DND-41 (cell line): ENCODE measurements around the gene SMPD3.

Source experiments
- ATAC-seq: fragments of 200-7000 bp; cut with Tn5 transposase; 3 replicates; pipeline ENCODE4 v1.9.1; 2021; ENCODE audit warnings: low read depth; ENCODE audit not compliant: insufficient read depth
- DNase-seq: peaks from one replicate; pipeline ENCODE4 v3.0.0-alpha.2; 2020
- H2AFZ ChIP-seq: 2 replicates; pipeline ENCODE4 v1.6.0; 2012; ENCODE audit warnings: low read depth, low read length
- H3K27ac ChIP-seq: 2 replicates; pipeline ENCODE4 v1.5.1; 2012; ENCODE audit warnings: low read length, inconsistent platforms
- H3K27me3 ChIP-seq: fragments of 200-600 bp; sonication (generic); 2 replicates; pipeline ENCODE4 v1.6.0; 2012; ENCODE audit warnings: low read length, mild to moderate bottlenecking, inconsistent platforms; ENCODE audit not compliant: insufficient read depth, poor library complexity
- H3K36me3 ChIP-seq: 2 replicates; pipeline ENCODE4 v1.5.1; 2012; ENCODE audit warnings: low read length, inconsistent platforms; ENCODE audit not compliant: insufficient read depth
- H3K4me1 ChIP-seq: 2 replicates; pipeline ENCODE4 v1.5.1; 2012; ENCODE audit warnings: mild to moderate bottlenecking, low read length; ENCODE audit not compliant: insufficient read depth
- H3K4me2 ChIP-seq: 2 replicates; pipeline ENCODE4 v1.6.0; 2012; ENCODE audit warnings: mild to moderate bottlenecking, moderate library complexity, low read length, inconsistent platforms; ENCODE audit not compliant: insufficient read depth
- H3K4me3 ChIP-seq, 2 experiments: fragments of 200-600 bp in 1 of 2; shearing (Covaris generic) in 1 of 2; 2 replicates each; pipeline ENCODE4 v1.5.1; 2012 to 2016; ENCODE audit warnings: inconsistent platforms in 2 of 2, low read length in 2 of 2, mild to moderate bottlenecking in 2 of 2, low read depth in 1 of 2, moderate library complexity in 1 of 2
- H3K79me2 ChIP-seq: 2 replicates; pipeline ENCODE4 v1.6.0; 2012; ENCODE audit warnings: low read length, inconsistent platforms; ENCODE audit not compliant: insufficient read depth
- H3K9ac ChIP-seq: 2 replicates; pipeline ENCODE4 v1.6.0; 2012; ENCODE audit warnings: low read depth, mild to moderate bottlenecking, inconsistent platforms, low read length, moderate library complexity
- H3K9me3 ChIP-seq: 2 replicates; pipeline ENCODE4 v1.5.1; 2012; ENCODE audit warnings: low read length, moderate library complexity, mild to moderate bottlenecking, inconsistent platforms; ENCODE audit not compliant: insufficient read depth, severe bottlenecking
- H4K20me1 ChIP-seq: 2 replicates; pipeline ENCODE4 v1.6.0; 2012; ENCODE audit warnings: low read length; ENCODE audit not compliant: insufficient read depth
- EZH2 ChIP-seq: IDR thresholded peaks from 3 replicates; pipeline ENCODE4 v1.6.1; 2012; ENCODE audit warnings: borderline replicate concordance, low read depth, mild to moderate bottlenecking, moderate library complexity, low read length, inconsistent platforms; ENCODE audit not compliant: severe bottlenecking
- TF ChIP-seq, protein P1 (sequence below): IDR thresholded peaks from 2 replicates; pipeline ENCODE4 v1.5.1; 2012; ENCODE audit warnings: borderline replicate concordance, low read length, moderate library complexity, mild to moderate bottlenecking; ENCODE audit not compliant: poor library complexity, severe bottlenecking; ENCODE audit errors: extremely low read depth

SMPD3 gene

DNA sequence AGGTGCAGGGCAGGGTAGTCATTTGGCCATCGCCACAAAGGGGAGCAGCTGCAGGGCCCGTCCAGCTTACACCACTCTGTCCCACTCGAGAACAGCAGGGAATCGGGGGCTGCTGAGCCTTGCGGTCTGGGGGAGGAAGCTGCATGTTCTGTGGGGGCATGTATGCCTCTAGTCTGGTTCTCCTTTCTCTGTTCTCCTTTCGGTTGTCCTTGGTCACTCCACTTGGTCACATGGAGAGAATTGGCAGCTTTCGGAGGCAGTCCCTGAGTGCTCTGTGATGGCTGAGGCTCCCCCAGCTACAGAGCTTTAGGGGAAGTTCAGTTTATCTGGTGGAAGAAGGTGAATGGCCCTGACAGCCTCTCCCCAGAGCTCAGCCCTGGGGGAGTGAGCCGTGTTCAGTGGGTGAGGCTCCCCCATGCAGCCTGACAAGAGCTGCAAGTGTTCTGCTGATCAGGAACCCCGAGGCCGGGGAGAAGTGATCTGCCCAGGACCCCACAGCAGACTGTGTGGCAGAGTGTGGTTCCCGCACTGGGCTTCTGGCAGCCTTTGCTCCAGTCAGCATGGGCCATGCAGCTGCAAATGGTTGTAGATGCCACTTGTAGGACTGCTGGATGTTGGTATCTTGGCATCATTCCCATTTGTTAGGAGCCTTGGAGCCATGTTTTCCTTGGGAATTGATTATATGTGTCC lies 22.3 kb upstream of the SMPD3 start:
- Histone ChIP-seq H3K27ac (peak overlapping the region; percentile 34; the same call in 1 of the 2 replicates), H3K4me1 (peaks cover 19% of the 10 kb centered on the region), H3K4me3 (peak overlapping the region in 1 of 2 experiments; percentile 28; a peak in 2 of 4 replicates), H3K36me3 (no peaks in the 10 kb centered on the region), H4K20me1 (no peaks in the 10 kb centered on the region), H3K27me3 (no peaks in the 10 kb centered on the region), H2AFZ (peak overlapping the region; percentile 52), H3K9me3 (no peaks in the 10 kb centered on the region), H3K9ac (peak overlapping the region; percentile 40), H3K79me2 (no peaks in the 10 kb centered on the region), H3K4me2 (peak overlapping the region; percentile 55)
- TF ChIP-seq EZH2, result no peak
- TF ChIP-seq, protein P1, sequence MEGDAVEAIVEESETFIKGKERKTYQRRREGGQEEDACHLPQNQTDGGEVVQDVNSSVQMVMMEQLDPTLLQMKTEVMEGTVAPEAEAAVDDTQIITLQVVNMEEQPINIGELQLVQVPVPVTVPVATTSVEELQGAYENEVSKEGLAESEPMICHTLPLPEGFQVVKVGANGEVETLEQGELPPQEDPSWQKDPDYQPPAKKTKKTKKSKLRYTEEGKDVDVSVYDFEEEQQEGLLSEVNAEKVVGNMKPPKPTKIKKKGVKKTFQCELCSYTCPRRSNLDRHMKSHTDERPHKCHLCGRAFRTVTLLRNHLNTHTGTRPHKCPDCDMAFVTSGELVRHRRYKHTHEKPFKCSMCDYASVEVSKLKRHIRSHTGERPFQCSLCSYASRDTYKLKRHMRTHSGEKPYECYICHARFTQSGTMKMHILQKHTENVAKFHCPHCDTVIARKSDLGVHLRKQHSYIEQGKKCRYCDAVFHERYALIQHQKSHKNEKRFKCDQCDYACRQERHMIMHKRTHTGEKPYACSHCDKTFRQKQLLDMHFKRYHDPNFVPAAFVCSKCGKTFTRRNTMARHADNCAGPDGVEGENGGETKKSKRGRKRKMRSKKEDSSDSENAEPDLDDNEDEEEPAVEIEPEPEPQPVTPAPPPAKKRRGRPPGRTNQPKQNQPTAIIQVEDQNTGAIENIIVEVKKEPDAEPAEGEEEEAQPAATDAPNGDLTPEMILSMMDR, result no peak
- ATAC-seq (peak; percentile 73), DNase-seq (peak; percentile 32)

- ATAC-seq, result peak; percentile 39
- peak overlapping the region; percentile 52 for H2AFZ ChIP-seq
- no peak for DNase-seq
Observed at GRCh38 chr16:68469796-68470460, 21.6 kb upstream of the SMPD3 start.

DNA sequence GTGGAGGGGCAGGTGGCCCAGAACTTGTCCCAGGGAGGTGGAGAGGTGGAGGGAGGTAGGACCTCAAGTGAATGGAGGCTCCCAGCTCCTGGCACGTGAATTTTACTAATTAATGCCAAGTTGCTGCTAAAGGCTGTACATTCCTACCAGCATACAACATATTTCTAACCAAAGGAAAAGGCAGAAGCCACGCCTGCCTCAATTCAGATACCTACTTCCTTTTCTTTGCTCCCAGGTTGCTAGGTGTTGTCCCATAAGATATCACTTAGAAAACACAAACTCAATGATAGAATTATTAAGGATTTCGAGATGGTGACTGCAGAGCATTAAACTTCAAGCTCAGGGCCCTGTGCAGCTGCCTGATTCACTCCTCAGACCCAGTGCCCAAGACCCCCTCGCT lies 20.5 kb upstream of the SMPD3 start:
- H3K4me1 ChIP-seq, result peaks cover 19% of the 10 kb centered on the region

More at GRCh38 chr16:68469796-68470460, 21.6 kb upstream of the SMPD3 start:
- Histone ChIP-seq H3K9ac (peak overlapping the region; percentile 40), H3K4me1 (peaks cover 19% of the 10 kb centered on the region), H3K27ac (peak overlapping the region; percentile 34; the same call in 1 of the 2 replicates), H3K79me2 (no peaks in the 10 kb centered on the region), H3K4me2 (peak overlapping the region; percentile 55), H3K36me3 (no peaks in the 10 kb centered on the region), H3K9me3 (no peaks in the 10 kb centered on the region), H3K4me3 (peak overlapping the region in 1 of 2 experiments; percentile 28; a peak in 2 of 4 replicates), H3K27me3 (no peaks in the 10 kb centered on the region), H4K20me1 (no peaks in the 10 kb centered on the region)
- TF ChIP-seq EZH2, result no peak
- TF ChIP-seq, protein P1, result no peak

More for the DNA sequence above, 20.5 kb upstream of the SMPD3 start:
- DNase-seq, result no peak
- Histone ChIP-seq H3K79me2 (no peaks in the 10 kb centered on the region), H3K27me3 (no peaks in the 10 kb centered on the region), H2AFZ (no peak overlapping the region), H3K4me3 (no peak overlapping the region), H3K27ac (no peak overlapping the region), H4K20me1 (no peaks in the 10 kb centered on the region), H3K9me3 (no peaks in the 10 kb centered on the region), H3K36me3 (no peaks in the 10 kb centered on the region), H3K4me2 (no peak overlapping the region), H3K9ac (no peak overlapping the region)
- TF ChIP-seq, protein P1, result no peak
- TF ChIP-seq EZH2, result no peak
- ATAC-seq, result no peak
